H9 (cell line): ENCODE results near the gene UBLCP1. TPM values are rescaled to one million over a fixed set of nuclear protein-coding genes. Genes with fewer than 3 reads are reported as not detected.

Experiments
- DNase-seq: peaks from one replicate; pipeline ENCODE4 v3.0.0-alpha.2; 2017
- H2AFZ ChIP-seq: one replicate; pipeline ENCODE4 v1.6.1; 2013; ENCODE audit warnings: mild to moderate bottlenecking, low read length, control low read depth, moderate library complexity
- H2AK5ac ChIP-seq: 2 replicates; pipeline ENCODE4 v1.6.1; 2013; ENCODE audit warnings: low read length, control low read depth, mixed read lengths; ENCODE audit not compliant: insufficient read length
- H2BK120ac ChIP-seq: one replicate; pipeline ENCODE4 v1.6.1; 2013; ENCODE audit warnings: low read depth, mild to moderate bottlenecking, low read length, control low read depth, inconsistent platforms; ENCODE audit not compliant: poor library complexity, severe bottlenecking
- H2BK12ac ChIP-seq: 2 replicates; pipeline ENCODE4 v1.6.1; 2013; ENCODE audit warnings: low read length, control low read depth, mixed read lengths, low read depth; ENCODE audit not compliant: insufficient read length
- H2BK15ac ChIP-seq: 2 replicates; pipeline ENCODE4 v1.6.1; 2013; ENCODE audit warnings: low read depth, low read length, control low read depth
- H2BK20ac ChIP-seq: one replicate; pipeline ENCODE4 v1.6.1; 2013; ENCODE audit warnings: low read depth, mild to moderate bottlenecking, low read length, control low read depth, inconsistent platforms; ENCODE audit not compliant: poor library complexity, severe bottlenecking
- H2BK5ac ChIP-seq: 2 replicates; pipeline ENCODE4 v1.6.1; 2013; ENCODE audit warnings: low read length, control low read depth, mixed read lengths; ENCODE audit not compliant: insufficient read length
- H3K14ac ChIP-seq: 2 replicates; pipeline ENCODE4 v1.6.1; 2013; ENCODE audit warnings: low read length, control low read depth; ENCODE audit not compliant: insufficient read depth
- H3K18ac ChIP-seq: 2 replicates; pipeline ENCODE4 v1.6.1; 2013; ENCODE audit warnings: low read depth, mild to moderate bottlenecking, mixed read lengths, low read length, control low read depth; ENCODE audit not compliant: insufficient read length
- H3K23ac ChIP-seq: 2 replicates; pipeline ENCODE4 v1.6.1; 2013; ENCODE audit warnings: low read length, control low read depth, mixed read lengths, low read depth; ENCODE audit not compliant: insufficient read length
- H3K23me2 ChIP-seq: 2 replicates; pipeline ENCODE4 v1.6.1; 2013; ENCODE audit warnings: low read depth, mild to moderate bottlenecking, mixed read lengths, low read length, control low read depth; ENCODE audit not compliant: insufficient read length, poor library complexity, severe bottlenecking
- H3K27ac ChIP-seq: 2 replicates; pipeline ENCODE4 v1.5.1; 2013; ENCODE audit warnings: low read length, control low read depth, mixed read lengths, low read depth; ENCODE audit not compliant: insufficient read length
- H3K27me3 ChIP-seq: 2 replicates; pipeline ENCODE4 v1.6.1; 2013; ENCODE audit warnings: low read length, control low read depth, inconsistent platforms; ENCODE audit not compliant: insufficient read depth
- H3K4ac ChIP-seq: 2 replicates; pipeline ENCODE4 v1.6.1; 2013; ENCODE audit warnings: low read depth, mild to moderate bottlenecking, control low read depth, inconsistent platforms, low read length, moderate library complexity
- H3K4me1 ChIP-seq: 2 replicates; pipeline ENCODE4 v1.6.1; 2013; ENCODE audit warnings: low read length, control low read depth, inconsistent platforms; ENCODE audit not compliant: insufficient read depth
- H3K4me2 ChIP-seq: 2 replicates; pipeline ENCODE4 v1.6.1; 2013; ENCODE audit warnings: low read length, control low read depth, mixed read lengths; ENCODE audit not compliant: insufficient read length, insufficient read depth
- H3K56ac ChIP-seq: 2 replicates; pipeline ENCODE4 v1.6.1; 2013; ENCODE audit warnings: low read depth, mild to moderate bottlenecking, mixed read lengths, low read length, control low read depth; ENCODE audit not compliant: insufficient read length
- H3K79me1 ChIP-seq: 2 replicates; pipeline ENCODE4 v1.6.1; 2013; ENCODE audit warnings: low read depth, mild to moderate bottlenecking, moderate library complexity, low read length, control low read depth, inconsistent platforms; ENCODE audit not compliant: insufficient read depth, poor library complexity, severe bottlenecking
- H3K79me2 ChIP-seq: 2 replicates; pipeline ENCODE4 v1.6.1; 2013; ENCODE audit warnings: low read length, control low read depth, inconsistent platforms; ENCODE audit not compliant: insufficient read depth
- H3K9ac ChIP-seq: 2 replicates; pipeline ENCODE4 v1.6.1; 2013; ENCODE audit warnings: low read length, control low read depth, mixed read lengths; ENCODE audit not compliant: insufficient read length; ENCODE audit errors: extremely low read depth
- H3K9me3 ChIP-seq: one replicate; pipeline ENCODE4 v1.6.1; 2013; ENCODE audit warnings: low read depth, low read length, inconsistent platforms; ENCODE audit not compliant: control insufficient read depth
- H3T11ph ChIP-seq: one replicate; pipeline ENCODE4 v1.6.1; 2013; ENCODE audit warnings: mild to moderate bottlenecking, low read length, control low read depth, inconsistent platforms
- H4K20me1 ChIP-seq: one replicate; pipeline ENCODE4 v1.6.1; 2013; ENCODE audit not compliant: control insufficient read depth, insufficient read length, insufficient read depth
- H4K5ac ChIP-seq: 2 replicates; pipeline ENCODE4 v1.6.1; 2013; ENCODE audit warnings: low read depth, mild to moderate bottlenecking, mixed read lengths, low read length, control low read depth; ENCODE audit not compliant: insufficient read length
- H4K8ac ChIP-seq: replicated peaks from 2 replicates; pipeline ENCODE4 v1.6.1; 2013; ENCODE audit warnings: low read length, control low read depth, mixed read lengths, low read depth; ENCODE audit not compliant: insufficient read length
- H4K91ac ChIP-seq: 2 replicates; pipeline ENCODE4 v1.6.1; 2013; ENCODE audit warnings: low read depth, mild to moderate bottlenecking, moderate library complexity, mixed read lengths, low read length, control low read depth; ENCODE audit not compliant: insufficient read length
- H3K27ac Mint-ChIP-seq, 3 experiments: 2 replicates in 2 of 3; 3 replicates in 1 of 3; pipeline ENCODE4 v1.8.0; 2020 to 2021; ENCODE audit warnings: mixed read lengths in 3 of 3, mild to moderate bottlenecking in 1 of 3, moderate library complexity in 1 of 3
- H3K27me3 Mint-ChIP-seq: 2 replicates; pipeline ENCODE4 v1.8.0; 2021; ENCODE audit warnings: low read depth, mild to moderate bottlenecking, moderate library complexity, mixed read lengths
- H3K36me3 Mint-ChIP-seq, 3 experiments: 2 replicates in 2 of 3; 3 replicates in 1 of 3; pipeline ENCODE4 v1.8.0; 2020 to 2021; ENCODE audit warnings: low read depth in 3 of 3, mixed read lengths in 3 of 3; ENCODE audit not compliant: insufficient read depth in 1 of 3
- H3K4me1 Mint-ChIP-seq, 2 experiments: 2 replicates each; pipeline ENCODE4 v1.8.0; 2020; ENCODE audit warnings: mixed read lengths in 2 of 2
- H3K4me3 Mint-ChIP-seq, 2 experiments: 2 replicates in 1 of 2; 3 replicates in 1 of 2; pipeline ENCODE4 v1.8.0; 2020 to 2021; ENCODE audit warnings: mild to moderate bottlenecking in 2 of 2, mixed read lengths in 2 of 2, moderate library complexity in 1 of 2
- H3K9me3 Mint-ChIP-seq, 2 experiments: 2 replicates in 1 of 2; 3 replicates in 1 of 2; pipeline ENCODE4 v1.8.0; 2020; ENCODE audit warnings: mild to moderate bottlenecking in 2 of 2, mixed read lengths in 2 of 2, moderate library complexity in 1 of 2
- CTCF ChIP-seq: fragments of 200-600 bp; sonication (generic); conservative IDR thresholded peaks from 3 replicates; pipeline ENCODE4 v1.8.0; 2021; ENCODE audit warnings: antibody characterized with exemption, mild to moderate bottlenecking
- WGBS: extraction: QIAGEN DNeasy Blood & Tissue Kit; methylation state at CpG from one replicate; pipeline ENCODE4 v1.1.7; 2013; ENCODE audit warnings: missing lambda C conversion rate, low lambda C conversion rate, mixed read lengths; ENCODE audit not compliant: insufficient read length; ENCODE audit errors: extremely low coverage; 5-methylcytosine and 5-hydroxymethylcytosine counted together
- total RNA-seq: library from RNA; stranded (reverse); gene quantifications from 2 replicates; pipeline ENCODE4 v1.2.1, GENCODE V29; 2021

UBLCP1 gene
- total RNA-seq, 1 experiment from 2014 or later, result 37.9 TPM

GRCh38 chr5:159214486-159215271, 48.4 kb upstream of the UBLCP1 start:
- Histone ChIP-seq H3K23ac (no peak overlapping the region), H2BK120ac (no peak overlapping the region), H2BK12ac (no peak overlapping the region), H3K9ac (no peak overlapping the region), H3K56ac (no peak overlapping the region), H3K79me2 (no peaks in the 10 kb centered on the region), H3K27me3 (peaks cover 4% of the 10 kb centered on the region; the same call in 1 of the 2 replicates), H3K4me1 (peaks cover 7% of the 10 kb centered on the region; the same call in 1 of the 2 replicates), H3K4me2 (no peak overlapping the region), H2AFZ (no peak overlapping the region), H3K9me3 (no peaks in the 10 kb centered on the region), H3K27ac (no peak overlapping the region), H3K18ac (no peak overlapping the region), H3K14ac (no peak overlapping the region), H2BK15ac (no peak overlapping the region), H2BK5ac (no peak overlapping the region), H2AK5ac (no peak overlapping the region), H4K8ac (no peak overlapping the region), H4K20me1 (no peaks in the 10 kb centered on the region), H3K4ac (no peak overlapping the region), H2BK20ac (no peak overlapping the region), H3T11ph (no peak overlapping the region), H4K91ac (no peak overlapping the region), H3K23me2 (peaks cover 3% of the 10 kb centered on the region), H3K79me1 (no peaks in the 10 kb centered on the region), H4K5ac (no peak overlapping the region)
- peaks cover 10 to 15% of the 10 kb centered on the region in 2 experiments for H3K4me1 Mint-ChIP-seq
- peaks cover 25% of the 10 kb centered on the region for H3K27me3 Mint-ChIP-seq
- no CpG with 5 or more reads among the region's 2 CpGs for WGBS
- no peak overlapping the region for H3K27ac Mint-ChIP-seq
- DNase-seq, result no peak
- peaks cover 0 to 2% of the 10 kb centered on the region in 2 experiments; a peak in 1 of 5 replicates for H3K9me3 Mint-ChIP-seq
- H3K4me3 Mint-ChIP-seq, result no peak overlapping the region
- TF ChIP-seq CTCF, result no peak
- H3K36me3 Mint-ChIP-seq, result peaks cover 0 to 1% (median 0%) of the 10 kb centered on the region in 3 experiments; a peak in 1 of 7 replicates
